HEK293T (cell line): ENCODE measurements around the gene MYH10.

ENCODE experiments used
- CTCF ChIA-PET: fragments of 350-600 bp; formaldehyde crosslinking; extraction: SDS; loops from one replicate; lab custom pipeline; 2021; ENCODE audit warnings: antibody characterized with exemption, inconsistent platforms; lab: Yijun Ruan, JAX
- POLR2A ChIA-PET: fragments of 350-600 bp; formaldehyde crosslinking; extraction: SDS; loops from one replicate; lab custom pipeline; 2020; ENCODE audit warnings: antibody characterized with exemption, inconsistent platforms; lab: Yijun Ruan, JAX
- DNase-seq: peaks from one replicate; pipeline ENCODE4 v3.0.0; 2012; ENCODE audit warnings: mixed read lengths; ENCODE audit errors: extremely low spot score
- ARNT ChIP-seq: fragments of 450-650 bp; IDR thresholded peaks from 2 replicates; pipeline ENCODE4 v1.6.1; 2017; ENCODE audit warnings: mild to moderate bottlenecking
- BHLHE40 ChIP-seq: fragments of 450-650 bp; IDR thresholded peaks from 2 replicates; pipeline ENCODE4 v1.6.1; 2016; ENCODE audit warnings: mild to moderate bottlenecking, moderate library complexity, borderline replicate concordance
- CTBP1 ChIP-seq: fragments of 450-650 bp; IDR thresholded peaks from 2 replicates; pipeline ENCODE4 v1.6.1; 2016; ENCODE audit warnings: borderline replicate concordance
- ELF4 ChIP-seq: fragments of 450-650 bp; IDR thresholded peaks from 2 replicates; pipeline ENCODE4 v1.6.1; 2017; ENCODE audit warnings: antibody characterized with exemption
- FOXA1 ChIP-seq: fragments of 450-650 bp; IDR thresholded peaks from 2 replicates; pipeline ENCODE4 v1.6.1; 2016; ENCODE audit warnings: mild to moderate bottlenecking
- FOXK2 ChIP-seq: fragments of 450-650 bp; IDR thresholded peaks from 2 replicates; pipeline ENCODE4 v1.6.1; 2016; ENCODE audit warnings: mild to moderate bottlenecking
- FOXM1 ChIP-seq: fragments of 450-650 bp; IDR thresholded peaks from 2 replicates; pipeline ENCODE4 v1.6.1; 2017; ENCODE audit warnings: mild to moderate bottlenecking, borderline replicate concordance
- HDGF ChIP-seq: fragments of 450-650 bp; IDR thresholded peaks from 2 replicates; pipeline ENCODE4 v1.6.1; 2017; ENCODE audit warnings: antibody characterized with exemption, borderline replicate concordance
- L3MBTL2 ChIP-seq: fragments of 450-650 bp; conservative IDR thresholded peaks from 2 replicates; pipeline ENCODE4 v1.6.1; 2016; ENCODE audit warnings: mild to moderate bottlenecking
- LEF1 ChIP-seq: fragments of 450-650 bp; IDR thresholded peaks from 2 replicates; pipeline ENCODE4 v1.6.1; 2017; ENCODE audit warnings: mild to moderate bottlenecking, borderline replicate concordance
- NFRKB ChIP-seq: fragments of 450-650 bp; IDR thresholded peaks from 2 replicates; pipeline ENCODE4 v1.6.1; 2016; ENCODE audit warnings: mild to moderate bottlenecking, moderate library complexity
- PKNOX1 ChIP-seq: fragments of 450-650 bp; IDR thresholded peaks from 2 replicates; pipeline ENCODE4 v1.6.1; 2016
- SP1 ChIP-seq: fragments of 450-650 bp; IDR thresholded peaks from 2 replicates; pipeline ENCODE4 v1.6.1; 2017
- SUZ12 ChIP-seq: fragments of 450-650 bp; IDR thresholded peaks from 2 replicates; pipeline ENCODE4 v1.6.1; 2016; ENCODE audit warnings: mild to moderate bottlenecking
- TARDBP ChIP-seq: fragments of 450-650 bp; IDR thresholded peaks from 2 replicates; pipeline ENCODE4 v1.6.1; 2016
- ZNF384 ChIP-seq: fragments of 450-650 bp; IDR thresholded peaks from 2 replicates; pipeline ENCODE4 v1.6.1; 2016

MYH10 gene

GRCh38 chr17:8488901-8489300 is 141.6 kb downstream of the MYH10 start:
- DNase-seq, result no peak
- POLR2A ChIA-PET, result no interaction called here
- TF ChIP-seq CTBP1 (no peak), FOXK2 (no peak)
- CTCF ChIA-PET, result no interaction called here

GRCh38 chr17:8488491-8488890 is 142.0 kb downstream of the MYH10 start:
- ChIA-PET CTCF (no interaction called here), POLR2A (no interaction called here)
- DNase-seq, result no peak
- no peak for TF ChIP-seq FOXK2
- no peak for TF ChIP-seq FOXA1
- no peak for TF ChIP-seq ELF4
- TF ChIP-seq HDGF, result no peak
- TF ChIP-seq ARNT, result no peak
- TF ChIP-seq SUZ12, result no peak
- TF ChIP-seq L3MBTL2, result no peak
- TF ChIP-seq NFRKB, result no peak
- TF ChIP-seq PKNOX1, result no peak
- no peak for TF ChIP-seq LEF1
- no peak for TF ChIP-seq SP1
- no peak for TF ChIP-seq CTBP1
- no peak for TF ChIP-seq ZNF384
- no peak for TF ChIP-seq FOXM1
- TF ChIP-seq BHLHE40, result no peak

- ChIA-PET CTCF (interaction anchor here (0.7 kb wide), 1 partner anchor 95 kb away, joined by 3 read pairs; no protein-coding TSS in a partner anchor), POLR2A (no interaction called here)
- TF ChIP-seq BHLHE40 (no peak), ELF4 (no peak), ZNF384 (no peak), FOXK2 (no peak), LEF1 (no peak), FOXM1 (no peak), NFRKB (no peak), TARDBP (no peak), PKNOX1 (no peak)
- DNase-seq, result no peak
Measured at GRCh38 chr17:8487743-8488142, 142.8 kb downstream of the MYH10 start.

- POLR2A ChIA-PET, result no interaction called here
- CTCF ChIA-PET, result interaction anchor here (0.7 kb wide), 1 partner anchor 96 kb away, joined by 3 read pairs; no protein-coding TSS in a partner anchor
- no peak for TF ChIP-seq ELF4
- TF ChIP-seq BHLHE40, result no peak
- no peak for TF ChIP-seq CTBP1
- no peak for TF ChIP-seq FOXM1
- no peak for TF ChIP-seq FOXK2
- no peak for TF ChIP-seq SUZ12
- no peak for TF ChIP-seq HDGF
- no peak for DNase-seq
Measured at GRCh38 chr17:8487130-8487645, 143.3 kb downstream of the MYH10 start.

- POLR2A ChIA-PET, result interaction anchor here (0.8 kb wide), 1 partner anchor 102 kb away, joined by 3 read pairs; no protein-coding TSS in a partner anchor
- CTCF ChIA-PET, result interaction anchor here (0.6 to 1.2 kb wide), 2 partner anchors 300 to 302 kb away, joined by 4 read pairs; no protein-coding TSS in a partner anchor
- no peak for TF ChIP-seq LEF1
- no peak for TF ChIP-seq FOXK2
- TF ChIP-seq FOXM1, result no peak
- TF ChIP-seq SUZ12, result no peak
- TF ChIP-seq ELF4, result no peak
- TF ChIP-seq L3MBTL2, result no peak
- no peak for TF ChIP-seq BHLHE40
- TF ChIP-seq CTBP1, result no peak
- TF ChIP-seq TARDBP, result no peak
- no peak for DNase-seq
Measured at GRCh38 chr17:8485491-8485890, 145.0 kb downstream of the MYH10 start.

GRCh38 chr17:8484465-8484864 is 146.1 kb downstream of the MYH10 start:
- ChIA-PET CTCF (interaction anchor here (1.2 kb wide), 1 partner anchor 301 kb away, joined by 4 read pairs; no protein-coding TSS in a partner anchor), POLR2A (no interaction called here)
- no peak for DNase-seq
- TF ChIP-seq SUZ12 (no peak), PKNOX1 (no peak), NFRKB (no peak), BHLHE40 (no peak), TARDBP (no peak), LEF1 (no peak), ELF4 (no peak), ARNT (no peak), HDGF (no peak), FOXK2 (no peak), CTBP1 (no peak), FOXM1 (no peak), L3MBTL2 (no peak), SP1 (no peak), FOXA1 (no peak), ZNF384 (no peak)
